DOHH2 (cell line): ENCODE measurements around the gene CPT1A.

Source experiments
- CTCF ChIP-seq: fragments of 200-600 bp; sonication (generic); IDR thresholded peaks from one replicate; pipeline ENCODE4 v1.5.1; 2014; ENCODE audit warnings: antibody characterized with exemption, mild to moderate bottlenecking, low read depth, low read length; ENCODE audit not compliant: poor library complexity, severe bottlenecking
- EZH2phosphoT487 ChIP-seq: fragments of 200-600 bp; sonication (generic); IDR thresholded peaks from 2 replicates; pipeline ENCODE4 v1.6.1; 2017; ENCODE audit warnings: borderline replicate concordance, mild to moderate bottlenecking, antibody characterized with exemption, low read length, moderate library complexity, mixed read lengths

GRCh38 chr11:68819362-68819761 lies 22.4 kb downstream of the CPT1A start:
- TF ChIP-seq CTCF: no peak
- TF ChIP-seq EZH2phosphoT487: no peak
